Measurements from ENCODE around the gene LAMB3.

LAMB3 gene

DNA sequence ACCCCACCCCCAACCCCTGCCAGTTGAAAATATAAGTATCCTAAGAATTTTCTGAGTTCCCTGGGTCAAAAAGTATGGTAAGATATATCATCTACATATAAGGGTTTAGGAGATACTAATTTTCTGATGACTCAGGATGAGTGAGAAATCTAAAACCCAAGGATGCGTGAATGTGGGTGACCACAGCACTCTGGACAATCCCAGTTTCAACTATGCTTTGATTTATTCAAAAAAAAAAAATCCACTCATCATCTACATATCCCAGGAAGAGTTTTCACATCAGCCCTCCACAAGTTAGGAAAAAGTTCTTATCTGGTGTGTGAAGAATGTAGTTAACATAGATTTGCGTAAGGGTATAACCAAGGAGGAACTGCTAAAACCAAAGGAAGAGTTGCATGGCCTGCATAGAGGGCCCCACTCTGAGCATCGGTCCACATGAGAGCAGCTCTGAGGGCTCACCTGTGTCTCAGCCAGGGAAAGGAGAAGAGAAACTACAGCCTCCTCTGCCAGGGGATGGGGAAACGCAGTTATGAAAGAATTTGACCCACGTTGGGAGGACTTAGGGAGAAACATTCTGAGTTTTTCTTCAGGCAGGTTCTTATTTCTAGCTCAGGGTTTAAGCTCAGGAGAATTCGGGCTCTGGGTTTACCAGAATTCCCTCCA is 18.8 kb downstream of the LAMB3 start:
- no peaks in the 10 kb centered on the region for H3K36me3 Mint-ChIP-seq (ENCODE audit: low read depth)
- no peaks in the 10 kb centered on the region for H3K9me3 Mint-ChIP-seq
- no peaks in the 10 kb centered on the region for H3K27me3 Mint-ChIP-seq (ENCODE audit: low read depth)
- H3K4me1 Mint-ChIP-seq (ENCODE audit: low read depth), result peaks cover 10% of the 10 kb centered on the region
- no peak for DNase-seq (ENCODE audit: low spot score)
- no peak overlapping the region for H3K27ac Mint-ChIP-seq
- H3K4me3 Mint-ChIP-seq, result no peak overlapping the region

DNA sequence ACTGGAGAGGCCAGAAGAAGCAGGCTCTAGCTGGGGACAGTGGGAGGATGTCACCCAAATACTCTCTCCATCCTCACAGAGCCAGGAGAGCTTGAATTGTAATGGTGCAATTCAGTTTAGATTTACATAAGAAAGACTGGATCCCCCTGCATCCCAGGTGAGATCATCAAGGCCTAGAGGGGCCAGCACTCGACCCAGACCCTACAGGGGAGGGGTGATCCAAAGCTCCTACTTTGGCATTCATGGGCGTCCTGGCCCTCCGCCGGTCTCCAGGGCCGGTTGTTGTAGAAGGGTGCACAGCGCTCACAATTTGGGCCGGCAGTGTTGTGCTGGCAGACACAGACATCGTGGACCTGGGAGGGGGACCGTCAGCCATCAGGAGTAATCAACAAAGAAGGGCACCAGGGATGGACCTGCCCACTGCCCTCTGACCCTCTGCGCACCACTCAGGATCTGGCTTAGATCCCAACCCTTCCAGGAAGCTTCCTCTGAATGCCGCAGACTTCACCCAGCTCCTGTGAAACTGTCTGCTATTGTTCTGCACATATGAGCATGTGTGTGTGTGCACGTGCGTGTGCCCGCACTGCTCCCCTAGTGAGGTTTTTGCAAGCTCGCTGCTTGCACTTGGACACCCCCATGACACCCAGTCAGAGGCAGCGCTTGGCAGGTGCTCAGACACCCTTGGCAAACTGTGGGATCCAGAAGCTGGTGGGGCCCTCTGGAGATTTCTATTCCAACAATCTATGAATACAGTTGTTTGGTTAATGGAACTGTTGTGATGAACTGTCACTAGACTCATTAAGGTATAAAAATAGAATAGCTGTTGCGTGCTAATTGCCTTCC is 21.6 kb downstream of the LAMB3 start:
- Mint-ChIP-seq H3K9me3 (no peaks in the 10 kb centered on the region), H3K4me1 (ENCODE audit: low read depth) (peaks cover 6% of the 10 kb centered on the region), H3K4me3 (no peak overlapping the region), H3K27ac (no peak overlapping the region), H3K36me3 (ENCODE audit: low read depth) (no peaks in the 10 kb centered on the region), H3K27me3 (ENCODE audit: low read depth) (no peaks in the 10 kb centered on the region)
- no peak for DNase-seq (ENCODE audit: low spot score)

DNA sequence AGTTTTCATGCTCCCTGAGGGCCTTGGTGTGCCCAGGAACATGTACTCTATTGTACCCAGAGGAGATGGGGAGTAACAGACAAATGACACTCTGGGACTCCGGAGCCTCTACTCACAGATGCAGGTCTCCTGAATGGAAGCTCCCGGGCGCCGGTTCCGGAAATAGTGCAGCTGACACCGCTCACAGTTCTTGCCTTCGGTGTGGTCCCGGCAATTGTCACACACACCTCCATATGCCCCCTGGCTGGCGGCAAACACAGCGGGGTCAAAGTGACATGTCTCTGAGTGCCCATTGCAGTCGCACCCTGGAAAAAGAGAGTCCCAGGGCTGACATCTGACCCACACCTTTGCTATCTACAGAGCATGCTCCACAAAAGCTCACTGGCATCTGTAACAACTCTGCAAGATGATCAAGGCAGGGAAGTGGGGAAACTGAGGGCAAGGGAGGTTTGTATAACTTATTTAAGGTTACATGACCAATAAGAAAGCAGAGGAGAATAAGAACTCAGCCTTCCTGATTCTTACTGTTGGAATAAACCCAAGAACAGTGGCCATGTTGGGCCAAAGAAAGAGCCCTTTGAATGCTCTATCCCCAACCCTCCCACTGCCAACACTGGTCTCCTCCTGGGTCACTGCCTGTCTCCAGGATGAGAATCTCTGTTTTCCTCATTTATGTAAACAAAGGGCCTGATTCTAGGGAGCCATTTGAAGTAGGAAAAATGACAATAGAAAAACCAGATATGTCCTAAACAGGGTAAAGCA is 22.4 kb downstream of the LAMB3 start:
- Mint-ChIP-seq H3K4me3 (no peak overlapping the region), H3K9me3 (no peaks in the 10 kb centered on the region), H3K27me3 (ENCODE audit: low read depth) (no peaks in the 10 kb centered on the region), H3K36me3 (ENCODE audit: low read depth) (no peaks in the 10 kb centered on the region), H3K4me1 (ENCODE audit: low read depth) (peaks cover under 1% of the 10 kb centered on the region), H3K27ac (no peak overlapping the region)
- no peak for DNase-seq (ENCODE audit: low spot score)

DNA sequence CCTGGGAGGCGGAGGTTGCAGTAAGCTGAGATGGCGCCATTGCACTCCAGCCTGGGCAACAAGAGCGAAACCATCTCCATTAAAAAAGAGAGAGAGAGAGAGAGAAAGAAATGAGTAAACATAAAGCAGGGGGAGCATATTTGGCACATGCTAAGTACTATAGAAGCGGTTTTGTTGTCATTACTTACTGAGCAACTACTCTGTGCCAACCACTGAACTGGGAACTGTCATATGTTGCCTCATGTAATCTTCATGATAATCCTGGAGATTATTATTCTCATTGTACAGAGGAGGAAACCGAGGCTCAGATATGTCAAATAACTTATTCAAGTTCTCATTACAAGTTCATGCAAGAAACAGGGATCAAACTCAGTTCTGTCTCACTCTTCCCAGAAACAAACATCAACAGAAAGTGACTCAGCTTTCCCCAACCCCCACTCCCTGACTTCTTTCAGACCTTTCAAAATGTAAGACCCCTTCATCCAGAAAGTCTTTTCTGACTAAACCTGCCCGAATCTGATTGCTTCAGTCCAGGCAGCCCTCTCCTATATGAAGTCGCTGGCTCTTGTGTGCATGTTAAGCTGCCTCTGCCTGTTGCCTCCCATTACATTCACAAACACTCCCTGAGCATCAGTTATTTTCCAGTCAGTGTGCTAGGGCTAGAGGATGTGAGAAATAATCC is 23.5 kb downstream of the LAMB3 start:
- DNase-seq (ENCODE audit: low spot score), result no peak
- H3K4me1 Mint-ChIP-seq (ENCODE audit: low read depth), result no peaks in the 10 kb centered on the region
- no peaks in the 10 kb centered on the region for H3K36me3 Mint-ChIP-seq (ENCODE audit: low read depth)
- H3K27me3 Mint-ChIP-seq (ENCODE audit: low read depth), result no peaks in the 10 kb centered on the region
- H3K4me3 Mint-ChIP-seq, result no peak overlapping the region
- H3K9me3 Mint-ChIP-seq, result no peaks in the 10 kb centered on the region
- no peak overlapping the region for H3K27ac Mint-ChIP-seq

DNA sequence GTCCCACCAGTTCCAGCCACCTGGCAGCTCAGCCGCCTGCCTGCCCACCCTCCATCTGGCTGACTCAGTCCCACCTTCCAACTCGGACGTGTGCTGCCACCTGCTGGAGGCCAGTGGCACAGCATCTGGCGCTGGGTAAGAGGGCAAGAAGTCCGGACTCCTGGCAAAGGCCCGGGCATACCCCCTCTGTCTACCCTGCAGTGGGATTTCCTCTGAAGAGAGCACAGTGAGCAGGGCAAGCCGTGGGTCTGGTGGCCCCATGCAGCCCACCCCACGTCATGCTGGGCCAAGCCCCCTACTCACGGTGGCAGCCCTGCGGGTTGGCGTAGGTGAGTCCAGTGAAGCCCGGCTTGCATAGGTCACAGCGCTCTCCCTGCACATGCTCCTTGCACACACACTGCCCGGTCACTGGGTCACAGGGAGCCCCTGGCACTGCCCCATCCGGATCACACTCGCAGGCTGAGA is 24.5 kb downstream of the LAMB3 start:
- H3K27me3 Mint-ChIP-seq (ENCODE audit: low read depth), result no peaks in the 10 kb centered on the region
- no peaks in the 10 kb centered on the region for H3K4me1 Mint-ChIP-seq (ENCODE audit: low read depth)
- peak; percentile 63 for DNase-seq (ENCODE audit: low spot score)
- H3K9me3 Mint-ChIP-seq, result no peaks in the 10 kb centered on the region
- no peak overlapping the region for H3K27ac Mint-ChIP-seq
- H3K4me3 Mint-ChIP-seq, result no peak overlapping the region
- no peaks in the 10 kb centered on the region for H3K36me3 Mint-ChIP-seq (ENCODE audit: low read depth)

DNA sequence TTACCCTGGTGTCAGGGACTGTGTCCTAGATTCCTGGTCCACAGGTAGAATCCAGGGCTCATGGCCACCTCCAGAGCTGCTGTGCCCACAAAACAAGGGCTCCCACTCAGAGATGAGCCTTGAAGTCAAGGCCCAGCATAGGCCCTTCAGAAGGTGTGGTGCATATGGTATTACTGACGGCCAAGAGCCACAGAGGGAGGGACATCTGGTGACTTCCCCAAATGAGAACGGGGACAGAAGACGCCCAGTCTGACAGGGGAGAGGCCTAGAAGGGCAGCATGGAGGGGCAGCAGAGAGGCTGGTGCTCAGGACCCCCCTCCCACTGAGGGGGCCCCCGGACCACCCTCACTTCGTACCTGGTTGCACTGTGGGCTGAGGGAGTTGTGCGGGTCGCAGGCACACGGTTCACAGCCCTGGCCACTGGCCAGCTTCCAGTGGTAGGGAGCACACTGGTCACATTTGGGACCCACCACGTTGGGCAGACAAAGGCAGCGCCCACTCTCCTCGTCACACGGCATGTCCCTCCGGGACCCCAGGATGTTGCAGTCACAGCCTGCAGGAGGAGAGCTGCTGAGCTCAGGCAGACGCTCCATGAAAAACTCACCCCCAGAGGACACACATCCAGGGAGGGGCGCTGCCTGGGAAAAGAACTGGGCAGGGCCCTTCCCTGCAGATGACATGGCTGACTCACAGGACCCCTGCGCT is 25.0 kb downstream of the LAMB3 start:
- Mint-ChIP-seq H3K27ac (no peak overlapping the region), H3K4me3 (no peak overlapping the region), H3K36me3 (ENCODE audit: low read depth) (no peaks in the 10 kb centered on the region), H3K4me1 (ENCODE audit: low read depth) (no peaks in the 10 kb centered on the region), H3K27me3 (ENCODE audit: low read depth) (no peaks in the 10 kb centered on the region), H3K9me3 (no peaks in the 10 kb centered on the region)
- DNase-seq (ENCODE audit: low spot score), result no peak

DNA sequence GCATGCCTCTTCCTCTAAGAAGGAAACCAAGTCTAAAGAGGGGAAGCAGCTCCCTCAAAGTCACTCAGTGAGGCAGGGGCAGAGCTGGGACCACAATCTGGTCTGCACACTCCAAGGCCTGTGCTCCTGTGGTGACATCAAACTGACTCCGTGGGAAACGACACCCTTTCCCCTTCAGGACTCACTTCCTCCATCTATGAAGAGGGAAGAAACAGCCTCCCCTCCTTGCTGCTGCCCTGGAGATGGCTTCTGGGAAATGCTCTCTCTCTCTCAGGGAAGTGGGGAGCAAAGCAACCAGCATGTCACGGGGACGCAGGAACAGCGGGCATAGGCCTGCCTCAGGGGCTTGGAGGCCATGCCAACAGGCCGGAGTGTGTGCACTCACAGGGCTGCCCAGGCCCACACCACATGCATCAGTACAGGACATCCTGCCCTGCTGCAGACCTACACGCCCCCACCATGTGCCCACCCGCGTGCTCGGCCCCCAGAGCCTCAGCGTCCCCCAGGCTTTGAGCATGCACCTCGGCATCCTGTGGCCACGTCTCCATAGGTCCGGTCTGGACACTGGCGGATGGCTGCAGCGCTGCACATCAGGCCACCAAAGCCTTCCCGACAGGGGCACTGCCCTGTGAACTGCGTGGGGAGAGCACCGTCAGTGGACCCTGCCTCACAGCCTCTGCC is 25.7 kb downstream of the LAMB3 start:
- Mint-ChIP-seq H3K9me3 (no peaks in the 10 kb centered on the region), H3K4me1 (ENCODE audit: low read depth) (no peaks in the 10 kb centered on the region), H3K4me3 (no peak overlapping the region), H3K36me3 (ENCODE audit: low read depth) (no peaks in the 10 kb centered on the region), H3K27ac (no peak overlapping the region), H3K27me3 (ENCODE audit: low read depth) (no peaks in the 10 kb centered on the region)
- no peak for DNase-seq (ENCODE audit: low spot score)

DNA sequence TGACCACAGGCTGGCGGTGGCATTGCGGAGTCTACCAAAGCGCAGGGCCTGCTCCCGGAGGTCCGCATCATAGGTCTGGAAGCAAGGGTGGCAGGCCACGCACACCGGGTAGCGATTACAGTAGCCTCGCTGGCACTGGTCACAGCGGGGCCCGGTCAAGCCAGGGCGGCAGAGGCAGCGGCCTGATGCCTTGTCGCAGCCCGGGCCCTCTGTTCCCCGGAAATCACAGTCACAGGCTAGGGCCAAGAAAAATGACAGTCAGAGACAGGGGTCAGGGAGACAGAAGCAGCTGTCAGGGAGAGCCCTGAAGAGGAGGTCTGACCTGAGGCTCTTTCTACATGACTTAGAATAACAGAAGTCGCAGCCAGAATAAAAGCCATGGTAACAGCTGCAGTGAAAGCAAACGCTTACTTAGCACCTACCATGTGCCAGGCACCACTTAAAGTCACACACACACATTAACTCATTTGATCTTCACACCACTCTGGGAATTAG is 26.4 kb downstream of the LAMB3 start:
- Mint-ChIP-seq H3K27ac (no peak overlapping the region), H3K36me3 (ENCODE audit: low read depth) (no peaks in the 10 kb centered on the region)
- DNase-seq (ENCODE audit: low spot score), result no peak

DNA sequence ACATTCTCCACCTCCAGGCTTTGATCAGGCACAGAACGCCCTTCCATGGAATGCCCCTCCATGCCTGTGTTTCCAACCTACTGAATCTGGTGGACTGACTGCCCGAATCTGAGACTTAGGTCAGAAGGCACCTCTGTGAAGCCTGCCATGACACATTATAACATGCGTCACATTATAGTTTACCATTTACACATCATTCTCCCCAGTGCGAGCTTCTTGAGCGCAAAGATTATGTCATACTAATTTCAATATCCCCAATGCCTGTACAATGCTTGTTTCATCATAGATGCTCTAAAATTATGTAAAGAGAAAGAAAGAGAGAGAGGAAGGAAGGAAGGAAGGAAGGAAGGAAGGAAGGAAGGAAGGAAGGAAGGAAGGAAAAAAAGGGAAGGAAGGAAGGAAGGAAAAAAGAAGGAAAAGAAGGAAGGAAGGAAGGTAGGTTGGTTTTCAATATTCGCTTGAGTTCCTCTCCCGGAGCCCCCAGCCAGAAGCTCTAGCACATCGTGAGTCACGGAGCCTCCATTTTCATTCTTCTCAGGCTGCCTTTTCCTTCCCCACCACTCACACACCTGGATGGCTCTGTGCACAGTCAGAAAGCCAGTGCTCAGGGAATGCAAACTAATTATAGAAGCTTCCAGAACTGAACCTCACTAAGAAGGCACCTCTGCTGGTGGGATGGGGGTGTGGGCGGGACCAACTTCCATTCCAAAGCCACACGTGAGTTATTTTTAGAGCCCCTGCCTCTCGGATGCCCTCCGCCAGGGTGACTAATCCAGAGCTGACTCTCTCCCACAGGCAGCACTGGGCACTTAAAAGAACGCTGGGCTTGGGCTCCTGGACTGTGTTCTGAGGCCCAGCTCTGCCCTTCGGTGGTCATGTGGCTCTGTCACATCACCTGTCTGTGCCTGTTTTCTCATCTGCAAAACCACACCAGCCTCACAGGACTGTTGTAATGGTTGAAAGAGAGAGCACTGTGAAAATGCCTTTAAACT is 27.4 kb downstream of the LAMB3 start:
- no peak overlapping the region for H3K27ac Mint-ChIP-seq

More for the DNA sequence above, 26.4 kb downstream of the LAMB3 start:
- Mint-ChIP-seq H3K4me1 (ENCODE audit: low read depth) (no peaks in the 10 kb centered on the region), H3K27me3 (ENCODE audit: low read depth) (no peaks in the 10 kb centered on the region), H3K9me3 (no peaks in the 10 kb centered on the region), H3K4me3 (no peak overlapping the region)

DNA sequence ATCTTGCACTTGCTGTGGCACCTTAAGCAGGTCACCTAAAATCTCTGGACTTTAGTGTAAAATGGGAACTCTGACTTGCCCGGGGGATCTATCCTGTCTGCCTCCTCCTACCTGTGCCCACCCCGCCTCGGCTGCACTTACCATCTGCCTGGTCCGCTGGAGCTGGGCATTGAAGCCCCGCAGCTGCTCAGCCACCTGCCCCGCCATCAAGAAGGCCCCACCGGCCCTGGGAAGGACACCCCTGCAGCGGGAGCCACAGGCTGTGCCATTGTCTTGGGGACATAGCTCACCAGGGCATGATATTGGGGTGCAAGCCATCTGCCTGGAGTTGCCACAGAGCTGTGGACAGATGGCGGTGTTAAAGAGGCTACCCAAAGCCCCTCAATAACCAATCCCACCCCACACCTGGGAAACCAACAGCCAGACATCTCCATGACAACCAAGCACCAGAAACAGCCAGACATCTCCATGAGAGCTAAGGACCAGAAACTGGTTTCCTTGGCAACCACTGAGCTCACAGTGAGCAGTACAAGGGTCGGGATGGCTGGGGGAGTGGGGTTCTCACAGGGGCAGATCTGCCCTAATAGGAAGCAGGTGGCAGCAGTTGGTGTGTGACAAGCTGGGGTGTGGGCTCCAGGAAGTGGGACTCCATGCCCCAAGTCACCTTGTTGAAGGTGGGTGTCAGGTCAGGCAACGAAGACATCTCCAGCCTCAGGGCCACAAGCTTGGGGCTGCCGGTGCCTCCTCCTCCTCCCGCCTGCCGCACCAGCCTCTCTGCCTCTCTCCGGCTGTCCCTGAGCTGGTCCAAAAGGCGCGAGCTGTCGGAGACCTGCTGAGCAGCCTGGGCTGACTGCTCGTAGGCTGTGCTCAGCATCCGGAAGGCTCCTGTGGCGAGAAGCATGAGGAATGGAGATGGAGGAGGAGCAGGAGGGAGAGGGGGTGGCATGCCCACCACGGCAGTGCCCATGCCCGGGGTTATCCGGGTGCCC is 29.1 kb downstream of the LAMB3 start:
- H3K36me3 Mint-ChIP-seq (ENCODE audit: low read depth), result no peaks in the 10 kb centered on the region
- no peaks in the 10 kb centered on the region for H3K9me3 Mint-ChIP-seq

More for the DNA sequence above, 27.4 kb downstream of the LAMB3 start:
- Mint-ChIP-seq H3K9me3 (no peaks in the 10 kb centered on the region), H3K27me3 (ENCODE audit: low read depth) (no peaks in the 10 kb centered on the region), H3K4me3 (no peak overlapping the region), H3K4me1 (ENCODE audit: low read depth) (no peaks in the 10 kb centered on the region), H3K36me3 (ENCODE audit: low read depth) (no peaks in the 10 kb centered on the region)
- no peak for DNase-seq (ENCODE audit: low spot score)

More for the DNA sequence above, 29.1 kb downstream of the LAMB3 start:
- DNase-seq (ENCODE audit: low spot score), result no peak
- Mint-ChIP-seq H3K27ac (no peak overlapping the region), H3K4me3 (no peak overlapping the region), H3K27me3 (ENCODE audit: low read depth) (no peaks in the 10 kb centered on the region), H3K4me1 (ENCODE audit: low read depth) (no peaks in the 10 kb centered on the region)

Data from T-helper 2 cell treated with Interferon-gamma antibody and Interleukin-4, amounts not matched to agents 5 μg/mL and 100 μg/mL, for 36 hours (primary cell).